Measurements from ENCODE around the gene SH3BP2.

The SH3BP2 gene

GRCh38 chr4:2796849-2797544 is 4.1 kb downstream of the SH3BP2 start:
- peak overlapping the region; percentile 73; the same call in 1 of the 2 replicates for H3K9ac ChIP-seq
- peak overlapping the region; percentile 85 for H3K27ac ChIP-seq
- H3K27me3 ChIP-seq = 0 out of 2 replicates have a peak, but pooled peaks cover 4% of the 10 kb centered on the region
- H3K4me1 ChIP-seq = peaks cover 98% of the 10 kb centered on the region
- no peaks in the 10 kb centered on the region for H3K9me3 ChIP-seq
- peaks cover 25% of the 10 kb centered on the region for H4K20me1 ChIP-seq
- no peak for TF ChIP-seq Cebpa-rat (IDR thresholded peaks at IDR 0.05)
- H3K4me3 ChIP-seq = no peak overlapping the region
- no peaks in the 10 kb centered on the region for H3K36me3 ChIP-seq
- peak overlapping the region; percentile 100 for H3K4me2 ChIP-seq

GRCh38 chr4:2797545-2798305 is 4.8 kb downstream of the SH3BP2 start:
- Histone ChIP-seq H4K20me1 (peaks cover 25% of the 10 kb centered on the region), H3K36me3 (no peaks in the 10 kb centered on the region), H3K9me3 (no peaks in the 10 kb centered on the region), H3K27ac (peak overlapping the region; percentile 85), H3K4me2 (peak overlapping the region; percentile 100), H3K9ac (peak overlapping the region; percentile 73; the same call in 1 of the 2 replicates), H3K4me1 (peaks cover 96% of the 10 kb centered on the region), H3K27me3 (0 out of 2 replicates have a peak, but pooled peaks cover 4% of the 10 kb centered on the region), H3K4me3 (peak overlapping the region; percentile 60; the same call in 1 of the 2 replicates)
- no peak for TF ChIP-seq Cebpa-rat (IDR thresholded peaks at IDR 0.05)

DNA sequence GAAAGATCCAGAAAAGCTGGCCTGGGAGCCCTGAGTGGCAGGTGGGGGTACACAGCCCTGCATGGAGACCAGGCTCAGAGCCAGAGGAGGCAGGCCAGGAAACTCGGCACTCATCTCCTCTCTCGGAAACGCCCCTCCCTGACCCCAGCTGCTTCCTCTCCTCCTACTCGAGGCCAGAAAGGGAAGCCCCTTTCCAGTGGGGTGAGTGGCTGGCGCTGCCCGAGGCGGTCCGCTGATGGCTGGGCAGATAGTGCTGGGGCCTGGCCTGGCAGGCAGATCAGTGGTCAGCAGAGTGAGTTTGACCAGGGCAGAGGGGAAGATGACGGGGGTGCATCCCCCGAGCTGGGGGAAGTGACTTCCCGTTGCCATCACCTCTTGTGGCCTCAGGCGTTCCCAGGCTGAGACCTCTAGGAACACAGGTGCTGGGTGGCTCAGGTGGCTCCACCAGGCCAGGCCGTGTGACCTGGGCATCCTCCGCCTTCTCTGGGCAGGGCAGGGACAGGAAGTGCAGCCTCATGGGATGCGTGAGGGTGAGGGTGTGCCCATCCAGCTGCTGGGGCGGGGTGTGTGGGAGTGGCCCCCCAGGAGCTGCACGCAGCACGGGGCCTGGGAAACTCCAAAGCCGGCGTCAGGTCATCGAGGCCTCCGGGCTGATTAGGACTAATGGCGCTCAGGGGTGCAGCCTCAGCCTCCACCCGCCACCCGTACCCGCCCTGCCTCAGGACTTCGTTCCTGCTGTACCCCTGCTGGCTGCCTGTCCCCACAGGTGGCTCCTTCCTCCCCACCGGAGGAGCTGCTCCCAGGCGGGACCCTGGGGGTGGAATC is 5.7 kb downstream of the SH3BP2 start:
- Histone ChIP-seq H3K9ac (peak overlapping the region; percentile 73), H3K9me3 (no peaks in the 10 kb centered on the region), H3K4me3 (peak overlapping the region; percentile 60), H3K27me3 (0 out of 2 replicates have a peak, but pooled peaks cover 4% of the 10 kb centered on the region), H4K20me1 (peaks cover 25% of the 10 kb centered on the region), H3K36me3 (no peaks in the 10 kb centered on the region), H3K4me1 (peaks cover 98% of the 10 kb centered on the region), H3K27ac (peak overlapping the region; percentile 85), H3K4me2 (peak overlapping the region; percentile 100)
- TF ChIP-seq Cebpa-rat (IDR thresholded peaks at IDR 0.05) = no peak

DNA sequence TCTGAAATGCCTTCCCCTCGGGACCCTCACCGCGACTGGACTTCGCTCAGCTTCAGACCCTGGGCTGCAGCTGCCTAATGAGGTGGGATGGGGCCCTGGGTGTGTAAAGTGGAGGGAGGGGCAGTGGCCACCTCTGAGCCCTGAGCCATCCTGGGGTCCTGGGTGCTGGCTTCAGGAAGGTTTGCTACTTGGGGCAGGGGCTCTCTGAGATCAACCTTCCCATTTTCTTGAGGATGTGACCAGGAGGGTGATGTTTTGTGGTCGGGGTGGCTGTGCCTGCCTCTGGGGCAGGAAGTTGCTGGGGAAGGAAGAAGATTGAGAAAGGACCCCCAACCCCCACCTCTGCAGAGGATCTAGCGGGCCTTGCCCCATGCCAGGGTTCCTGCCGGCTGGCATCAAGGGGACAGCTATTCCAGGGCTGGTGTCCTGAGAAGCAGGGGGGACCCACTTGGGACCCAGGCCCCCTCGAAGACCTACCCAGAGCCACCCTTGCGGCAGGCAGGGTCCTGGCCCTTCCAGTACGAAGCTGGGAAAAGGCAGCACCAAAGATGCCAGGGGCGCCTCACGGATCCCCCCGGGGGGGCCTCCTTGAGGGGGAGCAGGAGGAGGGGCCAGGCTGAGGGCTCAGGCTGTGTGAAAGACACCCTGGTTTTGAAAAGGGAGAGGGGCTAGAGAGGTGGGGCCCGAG is 6.5 kb downstream of the SH3BP2 start:
- TF ChIP-seq Cebpa-rat (IDR thresholded peaks at IDR 0.05) = no peak
- Histone ChIP-seq H3K27ac (peak overlapping the region; percentile 85), H3K4me2 (peak overlapping the region; percentile 100)

DNA sequence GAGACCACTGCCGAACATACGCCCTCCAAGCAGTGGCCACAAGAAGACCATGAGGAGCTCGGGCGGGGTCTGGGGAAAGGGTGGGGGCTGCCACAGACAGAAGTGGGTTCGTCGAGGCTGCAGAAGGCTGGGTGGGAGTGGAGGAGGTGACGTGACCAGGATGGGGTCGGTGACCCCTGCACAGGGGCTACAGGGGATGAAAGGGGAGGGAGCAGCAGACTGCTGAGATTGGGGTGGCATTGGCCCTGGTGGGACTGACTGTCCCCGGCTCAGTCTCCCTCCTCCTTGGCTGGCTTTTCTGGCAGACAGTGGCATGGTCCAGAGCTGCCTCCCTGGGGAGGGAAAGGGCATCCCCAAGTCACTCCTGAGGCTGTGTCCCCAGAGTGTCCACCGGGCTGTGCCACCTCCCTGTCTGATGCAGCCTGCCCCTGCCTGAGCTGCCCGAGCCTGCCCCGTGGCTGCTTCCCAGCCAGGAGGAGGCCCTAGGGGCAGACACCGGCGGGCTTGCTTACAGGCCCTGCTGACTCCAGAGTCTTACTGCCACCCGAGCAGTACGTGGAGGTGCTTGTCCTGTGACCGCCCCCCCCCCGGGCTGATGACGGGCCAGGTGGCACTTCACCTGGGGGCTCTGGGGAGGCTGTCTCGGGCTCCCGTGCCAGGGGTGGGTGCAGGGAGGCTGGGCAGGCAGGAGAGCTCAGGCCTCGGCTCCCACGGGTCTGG is 7.2 kb downstream of the SH3BP2 start:
- H4K20me1 ChIP-seq = peaks cover 9% of the 10 kb centered on the region; the same call in 1 of the 2 replicates
- no peak for TF ChIP-seq Cebpa-rat (IDR thresholded peaks at IDR 0.05)
- peak overlapping the region; percentile 73 for H3K9ac ChIP-seq
- no peaks in the 10 kb centered on the region for H3K9me3 ChIP-seq
- H3K27me3 ChIP-seq = no peaks in the 10 kb centered on the region
- H3K4me2 ChIP-seq = peak overlapping the region; percentile 100
- H3K27ac ChIP-seq = peak overlapping the region; percentile 85
- H3K4me3 ChIP-seq = peak overlapping the region; percentile 60
- H3K4me1 ChIP-seq = peaks cover 98% of the 10 kb centered on the region
- H3K36me3 ChIP-seq = no peaks in the 10 kb centered on the region

More for the DNA sequence above, 6.5 kb downstream of the SH3BP2 start:
- peak overlapping the region; percentile 73 for H3K9ac ChIP-seq
- no peaks in the 10 kb centered on the region for H3K36me3 ChIP-seq
- H3K4me3 ChIP-seq = peak overlapping the region; percentile 60
- peaks cover 98% of the 10 kb centered on the region for H3K4me1 ChIP-seq
- no peaks in the 10 kb centered on the region for H3K9me3 ChIP-seq
- H3K27me3 ChIP-seq = no peaks in the 10 kb centered on the region
- peaks cover 17% of the 10 kb centered on the region for H4K20me1 ChIP-seq

- H3K27me3 ChIP-seq = no peaks in the 10 kb centered on the region
- peaks cover 98% of the 10 kb centered on the region for H3K4me1 ChIP-seq
- H3K4me3 ChIP-seq = peak overlapping the region; percentile 60
- peak overlapping the region; percentile 73 for H3K9ac ChIP-seq
- TF ChIP-seq Cebpa-rat (IDR thresholded peaks at IDR 0.05) = no peak
- H3K27ac ChIP-seq = peak overlapping the region; percentile 85
- peak overlapping the region; percentile 100 for H3K4me2 ChIP-seq
- no peaks in the 10 kb centered on the region for H3K9me3 ChIP-seq
- no peaks in the 10 kb centered on the region for H3K36me3 ChIP-seq
- peaks cover 8% of the 10 kb centered on the region; the same call in 1 of the 2 replicates for H4K20me1 ChIP-seq
These were observed 8.1 kb downstream of the SH3BP2 start for GRCh38 chr4:2800691-2801596.

- Histone ChIP-seq H3K36me3 (no peaks in the 10 kb centered on the region), H3K9me3 (no peaks in the 10 kb centered on the region), H3K4me3 (no peak overlapping the region), H3K27me3 (no peaks in the 10 kb centered on the region), H4K20me1 (no peaks in the 10 kb centered on the region; the same call in 1 of the 2 replicates), H3K4me1 (peaks cover 98% of the 10 kb centered on the region), H3K27ac (peak overlapping the region; percentile 36; the same call in 1 of the 2 replicates), H3K9ac (no peak overlapping the region), H3K4me2 (peak overlapping the region; percentile 91)
- no peak for TF ChIP-seq Cebpa-rat (IDR thresholded peaks at IDR 0.05)
These were observed 10.0 kb downstream of the SH3BP2 start for GRCh38 chr4:2802618-2803531.

Data from BLaER1 (cell line).